ENCODE data around the gene EIF2S3. TPM values are rescaled to one million over a fixed set of nuclear protein-coding genes. Genes with fewer than 3 reads are reported as not detected.
A peak's percentile ranks its signal among the peaks of the same experiment; 100 is the strongest.
"Not testable (repeated sequence)": the region's sequence is repeated elsewhere in the genome, so short reads cannot be mapped to it uniquely, and the experiment has no call there.

EIF2S3 gene
- total RNA-seq, 1 experiment from 2014 or later, result 162 TPM

GRCh38 chrX:24025741-24026403, 28.9 kb upstream of the EIF2S3 start:
- Histone ChIP-seq H3K36me3 (peaks cover 4% of the 10 kb centered on the region; the same call in 1 of the 2 replicates), H3K27ac (peak overlapping the region; percentile 99), H3K9me3 (replicated peaks) (no peaks in the 10 kb centered on the region), H3K27me3 (replicated peaks) (no peaks in the 10 kb centered on the region), H3K4me3 (peak overlapping the region; percentile 89), H3K4me1 (replicated peaks) (peaks cover 5% of the 10 kb centered on the region)
- DNase-seq (ENCODE audit: low read depth in 1 of 2, low spot score in 2 of 2), result peak in 1 of 2 experiments; percentile 57

GRCh38 chrX:24026432-24026831, 28.3 kb upstream of the EIF2S3 start:
- peaks cover 4% of the 10 kb centered on the region; the same call in 1 of the 2 replicates for H3K36me3 ChIP-seq
- H3K27ac ChIP-seq, result peak overlapping the region; percentile 99
- H3K9me3 ChIP-seq (replicated peaks), result no peaks in the 10 kb centered on the region
- H3K27me3 ChIP-seq (replicated peaks), result no peaks in the 10 kb centered on the region
- H3K4me1 ChIP-seq (replicated peaks), result peaks cover 5% of the 10 kb centered on the region
- DNase-seq (ENCODE audit: low read depth in 1 of 2, low spot score in 2 of 2), result peak in 1 of 2 experiments; percentile 4
- H3K4me3 ChIP-seq, result peak overlapping the region; percentile 89

- H3K9me3 ChIP-seq (replicated peaks), result no peaks in the 10 kb centered on the region
- DNase-seq (ENCODE audit: low read depth in 1 of 2, low spot score in 2 of 2), result no peak
- peak within 1 kb of the TSS; percentile 99 for H3K27ac ChIP-seq
- peaks cover 4% of the 10 kb centered on the region; the same call in 1 of the 2 replicates for H3K36me3 ChIP-seq
- H3K4me1 ChIP-seq (replicated peaks), result peaks cover 5% of the 10 kb centered on the region
- no peaks in the 10 kb centered on the region for H3K27me3 ChIP-seq (replicated peaks)
- H3K4me3 ChIP-seq, result peak within 1 kb of the TSS; percentile 89
These were observed 27.7 kb upstream of the EIF2S3 start, which contains the start of gene KLHL15 for GRCh38 chrX:24027086-24027485. Gene KLHL15, minus strand, starts transcription at chrX:24027186. Its CDS starts 20,493 bp downstream, at chrX:24006693.

- no peak for DNase-seq (ENCODE audit: low read depth in 1 of 2, low spot score in 2 of 2)
- Histone ChIP-seq H3K4me1 (replicated peaks) (peaks cover 5% of the 10 kb centered on the region), H3K27ac (no peak overlapping the region), H3K27me3 (replicated peaks) (no peaks in the 10 kb centered on the region), H3K4me3 (no peak overlapping the region), H3K9me3 (replicated peaks) (no peaks in the 10 kb centered on the region), H3K36me3 (peaks cover 4% of the 10 kb centered on the region; the same call in 1 of the 2 replicates)
These were observed 26.8 kb upstream of the EIF2S3 start for GRCh38 chrX:24027985-24028384.

GRCh38 chrX:24030597-24030996, 24.2 kb upstream of the EIF2S3 start:
- Histone ChIP-seq H3K27me3 (replicated peaks) (no peaks in the 10 kb centered on the region), H3K36me3 (no peaks in the 10 kb centered on the region), H3K4me1 (replicated peaks) (peaks cover 5% of the 10 kb centered on the region), H3K4me3 (no peak overlapping the region), H3K9me3 (replicated peaks) (no peaks in the 10 kb centered on the region), H3K27ac (no peak overlapping the region)
- no peak for DNase-seq (ENCODE audit: low read depth in 1 of 2, low spot score in 2 of 2)

GRCh38 chrX:24034485-24034884, 20.3 kb upstream of the EIF2S3 start:
- H3K9me3 ChIP-seq (replicated peaks), result no peaks in the 10 kb centered on the region
- H3K27ac ChIP-seq, result no peak overlapping the region
- H3K27me3 ChIP-seq (replicated peaks), result no peaks in the 10 kb centered on the region
- no peak for DNase-seq (ENCODE audit: low read depth in 1 of 2, low spot score in 2 of 2)
- H3K36me3 ChIP-seq, result no peaks in the 10 kb centered on the region
- no peak overlapping the region for H3K4me3 ChIP-seq
- H3K4me1 ChIP-seq (replicated peaks), result no peaks in the 10 kb centered on the region

- Histone ChIP-seq H3K4me3 (no peak overlapping the region), H3K27ac (no peak overlapping the region), H3K4me1 (replicated peaks) (no peaks in the 10 kb centered on the region), H3K27me3 (replicated peaks) (no peaks in the 10 kb centered on the region), H3K9me3 (replicated peaks) (no peaks in the 10 kb centered on the region), H3K36me3 (no peaks in the 10 kb centered on the region)
- no peak for DNase-seq (ENCODE audit: low read depth in 1 of 2, low spot score in 2 of 2)
These were observed 17.0 kb upstream of the EIF2S3 start for GRCh38 chrX:24037729-24038128.

- H3K27me3 ChIP-seq (replicated peaks); H3K36me3 ChIP-seq; H3K4me1 ChIP-seq (replicated peaks); H3K9me3 ChIP-seq (replicated peaks); H3K4me3 ChIP-seq; DNase-seq (ENCODE audit: low read depth in 1 of 2, low spot score in 2 of 2); H3K27ac ChIP-seq: not testable (repeated sequence)
These were observed 8.7 kb upstream of the EIF2S3 start for GRCh38 chrX:24046060-24046459.

GRCh38 chrX:24049643-24050042, 5.1 kb upstream of the EIF2S3 start:
- not testable (repeated sequence) for DNase-seq (ENCODE audit: low read depth in 1 of 2, low spot score in 2 of 2); H3K9me3 ChIP-seq (replicated peaks); H3K27me3 ChIP-seq (replicated peaks)

GRCh38 chrX:24050522-24051318, 4.0 kb upstream of the EIF2S3 start:
- not testable (repeated sequence) for H3K4me3 ChIP-seq

More at GRCh38 chrX:24049643-24050042, 5.1 kb upstream of the EIF2S3 start:
- not testable (repeated sequence) for H3K36me3 ChIP-seq; H3K4me1 ChIP-seq (replicated peaks); H3K4me3 ChIP-seq; H3K27ac ChIP-seq

GRCh38 chrX:24055043-24055356, 244 bp downstream of the EIF2S3 start:
- Histone ChIP-seq H3K27me3 (replicated peaks) (no peaks in the 10 kb centered on the region), H3K4me3 (no peak overlapping the region; the same call in 1 of the 2 replicates), H3K36me3 (peaks cover 24% of the 10 kb centered on the region), H3K4me1 (replicated peaks) (no peaks in the 10 kb centered on the region), H3K9me3 (replicated peaks) (no peaks in the 10 kb centered on the region), H3K27ac (peak overlapping the region; percentile 95)
- DNase-seq (ENCODE audit: low read depth in 1 of 2, low spot score in 2 of 2), result no peak

More at GRCh38 chrX:24050522-24051318, 4.0 kb upstream of the EIF2S3 start:
- H3K36me3 ChIP-seq; H3K27ac ChIP-seq; DNase-seq (ENCODE audit: low read depth in 1 of 2, low spot score in 2 of 2); H3K9me3 ChIP-seq (replicated peaks); H3K27me3 ChIP-seq (replicated peaks); H3K4me1 ChIP-seq (replicated peaks): not testable (repeated sequence)

GRCh38 chrX:24063488-24063887, 8.7 kb downstream of the EIF2S3 start:
- H3K27me3 ChIP-seq (replicated peaks), result no peaks in the 10 kb centered on the region
- no peak overlapping the region for H3K27ac ChIP-seq
- peaks cover 69% of the 10 kb centered on the region for H3K36me3 ChIP-seq
- no peak overlapping the region for H3K4me3 ChIP-seq
- no peaks in the 10 kb centered on the region for H3K9me3 ChIP-seq (replicated peaks)
- no peaks in the 10 kb centered on the region for H3K4me1 ChIP-seq (replicated peaks)
- no peak for DNase-seq (ENCODE audit: low read depth in 1 of 2, low spot score in 2 of 2)

GRCh38 chrX:24069877-24070276, 15.1 kb downstream of the EIF2S3 start:
- Histone ChIP-seq H3K36me3 (peaks cover 52% of the 10 kb centered on the region), H3K9me3 (replicated peaks) (no peaks in the 10 kb centered on the region), H3K27ac (no peak overlapping the region), H3K4me1 (replicated peaks) (no peaks in the 10 kb centered on the region), H3K27me3 (replicated peaks) (no peaks in the 10 kb centered on the region), H3K4me3 (no peak overlapping the region)
- no peak for DNase-seq (ENCODE audit: low read depth in 1 of 2, low spot score in 2 of 2)

- H3K4me1 ChIP-seq (replicated peaks), result no peaks in the 10 kb centered on the region
- H3K36me3 ChIP-seq, result peaks cover 16% of the 10 kb centered on the region
- H3K9me3 ChIP-seq (replicated peaks), result no peaks in the 10 kb centered on the region
- DNase-seq (ENCODE audit: low read depth in 1 of 2, low spot score in 2 of 2), result no peak
- H3K4me3 ChIP-seq, result no peak overlapping the region
- H3K27ac ChIP-seq, result no peak overlapping the region
- no peaks in the 10 kb centered on the region for H3K27me3 ChIP-seq (replicated peaks)
These were observed 24.7 kb downstream of the EIF2S3 start for GRCh38 chrX:24079411-24079810.
